ENCODE data around the gene FARP2.
"Not testable (repeated sequence)": the region's sequence is repeated elsewhere in the genome, so short reads cannot be mapped to it uniquely, and the experiment has no call there.

DNA sequence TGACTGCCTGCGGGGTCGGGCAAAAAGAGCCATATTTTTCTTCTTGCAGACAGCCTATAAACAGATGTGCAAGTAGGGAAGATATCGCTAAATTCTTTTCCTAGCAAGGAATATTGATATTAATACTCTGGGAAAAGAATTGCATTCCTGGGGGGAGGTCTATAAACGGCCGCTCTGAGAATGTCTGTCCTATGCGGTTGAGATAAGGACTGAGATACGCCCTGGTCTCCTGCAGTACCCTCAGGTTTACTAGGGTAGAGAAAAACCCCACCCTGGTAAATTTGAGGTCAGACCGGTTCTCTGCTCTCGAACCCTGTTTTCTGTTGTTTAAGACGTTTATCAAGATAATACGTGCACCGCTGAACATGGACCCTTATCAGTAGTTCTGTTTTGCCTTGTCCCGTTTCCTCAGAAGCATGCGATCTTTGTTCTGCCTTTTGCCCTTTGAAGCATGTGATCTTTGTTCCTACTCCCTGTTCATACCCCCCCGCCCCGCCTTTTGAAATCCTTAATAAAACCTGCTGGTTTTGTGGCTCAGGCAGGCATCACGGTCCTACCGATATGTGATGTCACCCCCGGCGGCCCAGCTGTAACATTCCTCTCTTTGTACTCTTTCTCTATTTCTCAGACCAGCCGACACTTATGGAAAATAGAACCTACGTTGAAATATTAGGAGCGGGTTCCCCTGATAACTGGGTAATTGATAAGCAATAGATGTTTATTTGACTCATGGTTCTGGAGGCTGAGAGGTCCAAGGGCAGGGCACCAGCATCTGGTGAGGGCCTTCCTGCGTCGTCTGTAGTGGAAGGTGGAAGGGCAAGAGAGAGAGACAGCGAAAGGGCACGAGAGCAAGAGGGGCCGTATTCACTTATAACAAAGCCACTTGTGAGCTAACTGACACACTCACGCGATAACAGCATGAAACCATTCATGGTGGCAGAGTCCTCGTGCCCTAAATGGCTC lies 170.0 kb downstream of the FARP2 start:
- TF ChIP-seq, protein P1, sequence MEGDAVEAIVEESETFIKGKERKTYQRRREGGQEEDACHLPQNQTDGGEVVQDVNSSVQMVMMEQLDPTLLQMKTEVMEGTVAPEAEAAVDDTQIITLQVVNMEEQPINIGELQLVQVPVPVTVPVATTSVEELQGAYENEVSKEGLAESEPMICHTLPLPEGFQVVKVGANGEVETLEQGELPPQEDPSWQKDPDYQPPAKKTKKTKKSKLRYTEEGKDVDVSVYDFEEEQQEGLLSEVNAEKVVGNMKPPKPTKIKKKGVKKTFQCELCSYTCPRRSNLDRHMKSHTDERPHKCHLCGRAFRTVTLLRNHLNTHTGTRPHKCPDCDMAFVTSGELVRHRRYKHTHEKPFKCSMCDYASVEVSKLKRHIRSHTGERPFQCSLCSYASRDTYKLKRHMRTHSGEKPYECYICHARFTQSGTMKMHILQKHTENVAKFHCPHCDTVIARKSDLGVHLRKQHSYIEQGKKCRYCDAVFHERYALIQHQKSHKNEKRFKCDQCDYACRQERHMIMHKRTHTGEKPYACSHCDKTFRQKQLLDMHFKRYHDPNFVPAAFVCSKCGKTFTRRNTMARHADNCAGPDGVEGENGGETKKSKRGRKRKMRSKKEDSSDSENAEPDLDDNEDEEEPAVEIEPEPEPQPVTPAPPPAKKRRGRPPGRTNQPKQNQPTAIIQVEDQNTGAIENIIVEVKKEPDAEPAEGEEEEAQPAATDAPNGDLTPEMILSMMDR (IDR thresholded peaks at IDR 0.05) = not testable (repeated sequence)
- TF ChIP-seq POLR2A (IDR thresholded peaks at IDR 0.05) = not testable (repeated sequence)

All from heart left ventricle (tissue), 13 donors.